ENCODE data around the gene OR6C6.
"Not testable (repeated sequence)": the region's sequence is repeated elsewhere in the genome, so short reads cannot be mapped to it uniquely, and the experiment has no call there.

OR6C6 gene

DNA sequence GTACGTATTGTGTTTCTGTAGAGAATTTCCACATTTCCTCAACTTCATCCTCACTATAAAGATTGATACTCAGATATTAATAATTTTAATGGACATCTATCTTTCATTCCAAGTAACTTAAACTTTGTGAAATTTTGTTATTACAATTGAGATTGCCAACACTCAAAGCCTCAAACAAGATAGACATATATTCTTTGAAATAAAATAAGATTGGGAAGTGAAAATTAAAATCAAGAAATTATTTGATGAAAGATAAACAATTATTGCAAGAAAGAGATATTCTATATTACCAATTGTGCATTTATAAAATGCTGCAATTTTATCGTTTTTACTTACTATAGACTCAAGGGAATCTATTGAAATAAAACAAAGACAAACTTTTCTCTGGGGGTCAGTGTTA is at the start of gene OR6C6:
Gene OR6C6, minus strand, starts transcription at position 101 of the 400 bp plus-strand sequence. CDS start 1,337 bp downstream, outside the sequence.
- no peak for DNase-seq (ENCODE audit: low read depth)

DNA sequence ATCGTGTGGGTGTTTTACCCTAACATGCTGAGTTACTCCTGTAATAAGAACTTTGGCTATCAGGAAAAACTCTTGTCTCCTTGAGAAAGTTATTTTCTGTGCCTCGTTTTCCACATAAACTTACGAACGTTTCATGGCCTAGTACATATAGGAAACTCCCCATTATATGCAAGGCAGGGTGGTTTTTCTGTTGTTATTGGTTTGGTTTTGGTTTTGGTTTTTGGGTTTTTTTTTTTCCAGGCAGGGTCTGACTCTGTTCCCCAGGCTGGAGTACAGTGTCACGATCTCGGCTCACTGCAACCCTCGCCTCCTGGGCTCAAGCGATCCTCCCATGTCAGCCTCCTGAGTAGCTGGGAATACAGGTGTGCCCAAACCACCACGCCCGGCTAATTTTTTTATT is 39.6 kb upstream of the OR6C6 start:
- DNase-seq (ENCODE audit: low read depth): no peak

DNA sequence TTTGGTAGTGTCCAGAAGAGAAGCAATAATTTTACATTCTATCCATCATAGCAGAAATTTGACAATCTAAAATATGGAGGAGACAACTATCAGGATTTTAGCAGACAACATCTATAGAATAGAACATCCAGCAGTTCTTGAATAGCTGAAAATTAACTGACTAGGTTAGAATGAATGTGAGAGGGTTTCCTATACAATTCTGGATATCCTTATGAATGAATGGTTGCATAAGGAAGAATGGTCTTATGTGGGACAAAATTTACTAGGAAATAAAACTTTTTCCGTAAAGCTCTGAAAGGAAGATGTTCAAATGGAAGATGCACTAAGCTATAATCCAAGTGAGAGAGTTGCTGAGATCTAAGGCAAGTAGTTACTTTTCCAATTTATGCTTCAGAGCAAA is 34.1 kb upstream of the OR6C6 start, which contains the start of gene OR6C3:
Gene OR6C3, plus strand, starts transcription at position 301 of the 400 bp plus-strand sequence. CDS start 955 bp downstream, outside the sequence.
- no peak for DNase-seq (ENCODE audit: low read depth)

DNA sequence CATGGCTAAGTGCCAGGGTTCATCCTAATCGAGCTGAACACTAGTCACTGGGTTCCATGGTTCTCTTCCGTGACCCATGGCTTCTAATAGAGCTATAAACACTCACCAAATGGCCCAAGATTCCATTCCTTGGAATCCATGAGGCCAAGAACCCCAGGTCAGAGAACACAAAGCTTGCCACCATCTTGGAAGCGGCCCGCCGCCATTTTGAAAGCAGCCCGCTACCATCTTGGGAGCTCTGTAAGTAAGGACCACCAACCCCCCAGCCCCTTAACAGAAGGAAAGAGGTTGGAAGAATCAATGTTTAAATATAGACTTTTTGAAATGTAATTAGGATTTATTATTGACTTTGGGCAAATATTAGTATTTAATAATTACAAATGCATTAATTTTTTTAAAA is 29.4 kb upstream of the OR6C6 start:
- not testable (repeated sequence) for DNase-seq (ENCODE audit: low read depth)

DNA sequence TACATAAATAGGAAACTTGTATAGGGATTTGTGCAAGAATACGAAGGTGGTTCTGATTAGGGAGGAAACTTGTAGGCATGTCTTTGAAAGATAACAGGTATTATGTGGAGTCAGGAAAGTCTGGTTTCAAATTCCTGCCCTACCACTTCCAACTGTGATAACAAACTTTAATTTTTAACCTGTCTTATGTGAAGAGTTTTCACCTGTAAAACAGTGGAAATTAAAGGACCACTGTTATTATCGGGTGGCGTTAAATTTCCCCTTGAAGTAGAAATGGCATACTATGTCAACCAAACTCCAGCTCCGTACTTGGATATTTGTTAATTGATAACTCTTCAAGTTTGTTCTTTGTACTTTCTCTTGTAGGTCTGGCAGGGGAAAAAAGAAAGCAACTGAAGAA is 23.8 kb upstream of the OR6C6 start:
- no peak for DNase-seq (ENCODE audit: low read depth)

DNA sequence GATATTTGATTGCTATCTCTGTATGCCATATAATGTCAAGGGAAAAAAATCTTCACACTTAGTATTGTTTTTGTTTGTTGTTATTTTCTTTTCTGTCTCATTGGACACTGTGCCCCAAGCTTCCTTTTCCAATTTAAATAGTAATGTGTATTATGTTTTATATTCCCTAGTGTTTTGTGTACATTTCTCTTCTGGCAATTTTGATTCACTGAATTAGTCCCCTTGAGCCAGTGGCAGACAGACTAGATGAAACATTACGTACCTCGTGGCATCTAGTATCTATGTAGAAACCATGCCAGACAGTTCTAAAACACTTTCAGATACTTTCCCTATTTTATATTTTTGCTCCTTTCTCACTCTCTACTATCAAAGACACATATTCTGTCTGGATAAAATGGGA is 17.7 kb upstream of the OR6C6 start, which contains the start of gene OR6C1:
Gene OR6C1, plus strand, starts transcription at position 301 of the 400 bp plus-strand sequence. CDS start 6,257 bp downstream, outside the sequence.
- DNase-seq (ENCODE audit: low read depth): no peak

DNA sequence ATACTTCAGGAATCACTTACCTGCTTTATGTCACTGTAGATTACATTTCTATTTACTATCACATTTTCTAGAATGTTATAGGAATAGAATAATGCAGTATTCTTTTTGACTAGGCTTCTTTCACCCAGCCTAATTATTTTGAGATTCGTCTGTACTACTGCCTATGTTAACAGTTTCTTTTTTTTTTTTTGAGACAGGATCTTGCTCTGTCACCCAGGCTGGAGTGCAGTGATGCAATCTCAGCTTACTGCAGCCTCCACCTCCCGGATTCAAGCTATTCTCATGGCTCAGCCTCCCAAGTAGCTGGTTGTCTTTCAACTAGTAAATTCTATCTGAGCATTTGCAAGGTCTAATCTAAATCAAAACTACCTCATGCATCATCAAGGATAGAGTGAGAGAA is 6.4 kb downstream of the OR6C6 start:
- DNase-seq (ENCODE audit: low read depth): no peak

DNA sequence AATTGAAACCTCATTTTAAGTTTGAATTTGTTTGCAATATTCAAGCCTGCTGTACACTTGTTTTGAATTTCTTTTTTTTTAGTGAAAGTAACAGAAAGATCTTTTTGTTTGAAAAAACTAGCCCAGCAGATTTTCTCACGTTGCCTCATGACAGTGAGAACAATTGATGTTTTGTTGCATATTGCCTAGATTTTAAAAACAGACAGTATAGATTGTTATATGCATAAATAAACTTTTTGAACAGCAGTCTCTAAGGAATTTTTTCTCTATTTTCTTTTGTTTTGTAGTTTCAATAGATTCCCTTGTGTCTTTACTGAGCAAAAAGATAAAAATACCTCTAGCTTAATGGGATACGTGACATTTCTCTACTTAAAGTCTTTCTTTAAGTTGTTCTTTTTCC is 15.4 kb downstream of the OR6C6 start:
- no peak for DNase-seq (ENCODE audit: low read depth)

DNA sequence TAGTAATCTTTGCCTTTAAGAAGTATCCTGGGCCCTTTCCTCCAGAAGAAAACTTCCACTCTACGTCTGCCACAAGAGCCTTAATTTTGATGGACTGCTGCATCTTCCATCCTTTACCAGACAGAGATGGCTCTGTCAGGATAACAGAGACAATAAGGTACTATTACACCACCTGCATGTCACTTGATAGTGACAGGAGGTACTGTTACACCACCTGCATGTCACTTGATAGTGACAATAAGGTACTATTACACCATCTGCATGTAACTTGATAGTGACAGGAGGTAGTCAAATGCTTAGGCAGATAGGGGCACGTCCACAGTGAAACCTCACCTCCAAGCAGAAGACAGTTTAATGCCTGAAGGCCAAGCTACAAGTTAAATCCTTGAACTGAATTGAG is 38.1 kb downstream of the OR6C6 start:
- no peak for DNase-seq (ENCODE audit: low read depth)

DNA sequence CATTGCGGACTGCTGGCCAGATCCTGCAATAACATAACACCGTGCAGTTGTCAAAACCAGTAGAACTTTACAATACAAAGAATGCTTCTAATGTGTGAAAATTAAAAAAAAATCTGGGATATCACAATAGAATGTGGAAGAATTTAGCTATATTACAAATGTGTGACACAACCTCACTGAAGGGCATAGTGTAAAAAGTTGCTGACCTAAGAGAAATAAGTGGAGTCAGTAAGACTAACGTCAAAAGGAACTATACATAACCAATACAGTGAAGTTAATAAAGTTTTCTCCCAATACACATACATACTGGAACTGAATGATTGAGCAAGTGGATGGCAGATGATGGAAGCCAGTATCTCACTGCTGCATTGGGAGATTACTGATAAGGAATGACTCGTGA is 39.5 kb downstream of the OR6C6 start:
- DNase-seq (ENCODE audit: low read depth): no peak

DNA sequence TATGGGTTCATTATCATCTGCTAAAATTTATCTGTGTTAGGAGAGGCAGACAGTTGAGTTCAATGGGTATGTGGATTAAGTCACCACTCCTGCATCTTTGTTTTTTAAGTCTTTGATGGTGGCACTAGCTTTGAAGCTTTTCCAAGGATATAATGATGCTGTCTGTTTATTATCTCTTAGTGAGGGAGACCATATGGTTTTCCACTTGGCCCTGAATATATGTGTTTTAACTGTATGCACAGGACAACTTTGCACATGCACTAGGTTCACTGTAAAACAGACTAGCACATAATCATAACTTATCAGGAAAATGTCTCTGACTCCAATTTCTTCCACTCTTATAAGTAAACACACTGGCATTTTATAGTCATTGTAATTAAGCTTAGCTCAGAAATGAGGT is 43.1 kb downstream of the OR6C6 start:
- DNase-seq (ENCODE audit: low read depth): no peak

DNA sequence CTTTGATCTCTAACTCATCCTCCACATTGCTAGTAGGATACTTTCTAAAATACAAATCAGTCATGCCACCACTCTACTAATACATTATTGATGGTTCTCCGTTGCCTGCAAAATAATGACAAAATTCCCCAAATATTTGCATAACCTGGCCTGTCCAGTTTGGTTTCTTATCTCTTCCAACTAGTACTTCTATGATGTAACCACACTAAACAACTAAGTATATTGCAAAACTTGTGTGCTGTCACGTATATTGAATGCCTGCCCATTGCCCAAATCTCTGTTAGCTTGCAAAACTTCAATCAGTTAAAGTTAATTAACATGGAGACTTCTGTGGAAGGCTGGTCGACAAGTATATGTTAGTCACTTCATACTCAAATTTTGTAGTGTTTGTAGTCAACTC is 45.4 kb downstream of the OR6C6 start:
- no peak for DNase-seq (ENCODE audit: low read depth)

DNA sequence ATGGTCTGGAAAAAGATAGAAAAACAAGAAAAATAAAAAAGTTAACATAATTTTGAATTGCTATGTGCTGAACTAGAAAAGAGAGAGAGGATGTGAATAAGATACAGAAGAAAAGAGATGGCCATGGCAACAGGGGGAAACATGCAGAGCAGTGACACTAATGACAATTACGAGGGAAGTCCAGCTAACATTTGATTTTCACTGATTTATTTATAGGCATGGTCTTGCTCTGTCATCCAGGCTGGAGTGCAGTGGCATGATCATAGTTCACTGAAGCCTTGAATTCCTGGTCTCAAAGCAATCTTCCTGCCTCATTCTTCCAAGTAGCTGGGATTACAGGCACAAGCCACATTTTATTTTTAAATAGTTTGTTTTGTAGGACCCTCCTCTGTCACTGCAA is 50.2 kb downstream of the OR6C6 start:
- no peak for DNase-seq (ENCODE audit: low read depth)

DNA sequence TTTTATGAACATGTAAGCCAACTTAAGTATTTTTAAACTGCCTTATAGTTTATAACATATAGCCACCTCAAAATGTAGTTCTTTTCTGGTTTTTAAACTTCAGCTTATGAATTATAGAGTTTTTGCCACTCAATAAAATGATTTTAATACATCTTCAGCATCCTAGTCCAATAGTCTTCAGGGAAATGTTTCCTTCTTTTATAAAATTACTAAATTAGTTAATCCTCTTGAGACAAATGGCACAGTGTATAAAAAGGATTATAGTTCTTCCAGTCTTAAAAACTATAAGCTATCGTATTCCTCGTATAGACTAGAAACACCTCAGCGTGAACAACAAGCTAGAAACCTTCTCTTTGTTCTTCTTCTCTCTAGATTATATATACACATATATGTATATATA is 52.1 kb downstream of the OR6C6 start, which contains the start of gene OR6C74:
Gene OR6C74, plus strand, starts transcription at position 301 of the 400 bp plus-strand sequence. CDS start 2,679 bp downstream, outside the sequence.
- no peak for DNase-seq (ENCODE audit: low read depth)
